HG03139 (cell line): ENCODE measurements around the gene CHN2.

ENCODE experiments used
- ATAC-seq: cut with Tn5 transposase; IDR thresholded peaks from one replicate; pipeline ENCODE4 v1.9.1; 2021; ENCODE audit not compliant: unreplicated experiment

CHN2 gene

GRCh38 chr7:29385214-29385814, 190.7 kb downstream of the CHN2 start:
- ATAC-seq, result no peak

GRCh38 chr7:29386196-29386765, 191.7 kb downstream of the CHN2 start:
- ATAC-seq, result no peak

GRCh38 chr7:29391262-29391661, 196.7 kb downstream of the CHN2 start:
- ATAC-seq, result no peak

- ATAC-seq, result no peak
Measured at GRCh38 chr7:29394321-29394720, 199.7 kb downstream of the CHN2 start.

GRCh38 chr7:29396563-29396962, 202.0 kb downstream of the CHN2 start:
- no peak for ATAC-seq

GRCh38 chr7:29397398-29397797, 202.8 kb downstream of the CHN2 start:
- ATAC-seq, result no peak

GRCh38 chr7:29398011-29398410, 203.4 kb downstream of the CHN2 start:
- ATAC-seq, result no peak

GRCh38 chr7:29400437-29400836, 205.9 kb downstream of the CHN2 start:
- no peak for ATAC-seq

- ATAC-seq, result no peak
Measured at GRCh38 chr7:29401769-29402168, 207.2 kb downstream of the CHN2 start.

GRCh38 chr7:29405891-29406290, 211.3 kb downstream of the CHN2 start:
- no peak for ATAC-seq

- ATAC-seq, result no peak
Measured at GRCh38 chr7:29406366-29406765, 211.8 kb downstream of the CHN2 start.

GRCh38 chr7:29408841-29409243, 214.3 kb downstream of the CHN2 start:
- peak; percentile 63 for ATAC-seq

GRCh38 chr7:29410996-29411395, 216.4 kb downstream of the CHN2 start:
- no peak for ATAC-seq

GRCh38 chr7:29412912-29413311, 218.3 kb downstream of the CHN2 start:
- no peak for ATAC-seq

- ATAC-seq, result no peak
Measured at GRCh38 chr7:29413626-29414136, 219.1 kb downstream of the CHN2 start.

GRCh38 chr7:29414216-29414615, 219.6 kb downstream of the CHN2 start:
- ATAC-seq, result no peak

GRCh38 chr7:29415215-29415614, 220.6 kb downstream of the CHN2 start:
- no peak for ATAC-seq

GRCh38 chr7:29416276-29416937, 221.8 kb downstream of the CHN2 start:
- no peak for ATAC-seq

- no peak for ATAC-seq
Measured at GRCh38 chr7:29416938-29417305, 222.3 kb downstream of the CHN2 start.

- ATAC-seq, result no peak
Measured at GRCh38 chr7:29418056-29418455, 223.5 kb downstream of the CHN2 start.

GRCh38 chr7:29418651-29419050, 224.1 kb downstream of the CHN2 start:
- ATAC-seq, result no peak

GRCh38 chr7:29420011-29420410, 225.4 kb downstream of the CHN2 start:
- no peak for ATAC-seq
